Heart left ventricle (tissue), 16 donors: Measurements from ENCODE around the gene DNAH17. TPM values are rescaled to one million over a fixed set of nuclear protein-coding genes. Genes with fewer than 3 reads are reported as not detected.
A peak's percentile ranks its signal among the peaks of the same experiment; 100 is the strongest.

Source experiments
- ATAC-seq, 4 donors: fragments of 200-7000 bp; cut with Tn5 transposase; one replicate each; pipeline ENCODE4 v1.9.1; 2020 to 2022; ENCODE audit warnings: moderate library complexity in 4 of 4, mild to moderate bottlenecking in 3 of 4, moderate number of reproducible peaks in 1 of 4
- DNase-seq, 5 donors: peaks; one replicate each; pipeline ENCODE4 v3.0.0-alpha.2; 2020
- H3K27ac ChIP-seq, 12 donors: fragments of 200-600 bp; sonication (generic) in 4 of 12; one replicate each; pipeline versions ENCODE4 v1.5.0 to v1.8.0; 2016 to 2022; ENCODE audit warnings: mild to moderate bottlenecking in 2 of 12
- H3K27me3 ChIP-seq, 9 donors: fragments of 200-600 bp; sonication (generic) in 2 of 9; one replicate each; pipeline versions ENCODE4 v1.5.1 to v1.8.0; 2016 to 2022; ENCODE audit warnings: mild to moderate bottlenecking in 3 of 9
- H3K36me3 ChIP-seq, 9 donors: fragments of 200-600 bp; sonication (generic) in 2 of 9; one replicate each; pipeline versions ENCODE4 v1.5.0 to v1.8.0; 2018 to 2022; ENCODE audit warnings: mild to moderate bottlenecking in 2 of 9
- H3K4me1 ChIP-seq, 12 donors: fragments of 200-600 bp; sonication (generic) in 4 of 12; one replicate each; pipeline versions ENCODE4 v1.5.0 to v1.8.0; 2016 to 2022; ENCODE audit warnings: mild to moderate bottlenecking in 3 of 12
- H3K4me3 ChIP-seq, 12 donors: fragments of 200-600 bp; sonication (generic) in 4 of 12; one replicate each; pipeline versions ENCODE4 v1.5.0 to v1.8.0; 2017 to 2022; ENCODE audit warnings: mild to moderate bottlenecking in 9 of 12, moderate library complexity in 4 of 12
- H3K9me3 ChIP-seq, 12 donors: fragments of 200-600 bp; sonication (generic) in 4 of 12; one replicate each; pipeline versions ENCODE4 v1.5.0 to v1.8.0; 2016 to 2022; ENCODE audit warnings: mild to moderate bottlenecking in 1 of 12
- CTCF ChIP-seq, 12 donors: fragments of 200-600 bp; sonication (generic) in 4 of 12; IDR thresholded peaks; one replicate each; pipeline versions ENCODE4 v1.5.0 to v1.8.0; 2018 to 2022; ENCODE audit warnings: antibody characterized with exemption in 12 of 12, mild to moderate bottlenecking in 5 of 12
- POLR2A ChIP-seq, 2 donors: fragments of 450-650 bp; IDR thresholded peaks; one replicate each; pipeline ENCODE4 v1.6.1; 2017; ENCODE audit warnings: antibody characterized with exemption in 2 of 2, mild to moderate bottlenecking in 2 of 2, moderate library complexity in 2 of 2
- WGBS, 4 donors: extraction: QIAGEN DNeasy Blood & Tissue Kit in 2 of 4; methylation state at CpG; one replicate each; pipeline versions ENCODE4 v1.1.5 to v1.1.7; 2013 to 2018; 5-methylcytosine and 5-hydroxymethylcytosine counted together
- intact Hi-C, 10 donors: fragments of 100-400 bp; cut with DNase I; formaldehyde crosslinking; loops; one replicate each; pipeline versions ENCODE4 v1.11.1 to v1.14.2; 2022
- polyA plus RNA-seq, 2 donors: library from polyadenylated mRNA; stranded (reverse); fragments of 200-250 nt; gene quantifications; one replicate each; pipeline ENCODE4 v1.2.3, GENCODE V29; 2013
- total RNA-seq, 9 donors: library from RNA; depleted of rRNA in 2 of 9; stranded (reverse); fragments of >200 nt in 2 of 9; fragmentation: NEBNext Ultra II Directional in 3 of 9; extraction: Animal tissue kit (Norgen Biotek cat#: 25700) in 3 of 9; gene quantifications; one replicate each; pipeline versions ENCODE4 v1.1.0 to v1.2.4, GENCODE V29; 2016 to 2023
- donor health status: ischemic (EF 13 %, LVEDD 7.1; RV severe dilation, severe dysfunction).
- donor health status: healthy with polysubstance abuse.
- donor health status: DM: no; HTN: yes; CAD: no.
- donor health status: DM: no; HTN: no; CAD: no.
- donor health status: ischemic (EF 25% LVEDD 6.9; RV normal size, moderate dysfunction).
- donor health status: ischemic (EF 25% LVEDD 5.7; RV mildly dilated, moderate dysfunction).
- donor health status: healthy.
- donor health status: DM: yes; HTN: yes; CAD: no.
- donor health status: ischemic (EF 35%, LVEDD 5.7; RV mildly dilated, moderate dysfunction).
- donor health status: nonischemic (EF 11% LVEDD 7.7; RV severe dilation, severe dysfunction).
- donor health status: DM: yes; HTN: yes; CAD: no.
- donor health status: PGD.
- donor health status: ischemic (EF 29% LVEDD 5.4; RV normal size, mild dysfunction).
- donor health status: nonischemic (EF 23%, LVEDD 6.1; RV moderate dilation, normal function).

The DNAH17 gene
- total and polyA plus RNA-seq, 11 donors: 0.02 to 0.63 (median 0.17) TPM; not detected in 4

GRCh38 chr17:78459696-78460095 is 117.5 kb downstream of the DNAH17 start:
- H3K4me3 ChIP-seq: no peak overlapping the region
- H3K27me3 ChIP-seq: no peaks in the 10 kb centered on the region
- H3K9me3 ChIP-seq: no peaks in the 10 kb centered on the region
- ATAC-seq (no peak), DNase-seq (peak in 1 of 5 donors; percentile 41)
- 91 to 96% (median 94%) methylated on average over 14 to 21 of the region's 21 CpGs for WGBS, 4 donors
- intact Hi-C loops: no loop called here
- TF ChIP-seq CTCF (IDR thresholded peaks at IDR 0.05) (no peak), POLR2A (IDR thresholded peaks at IDR 0.05) (no peak)
- H3K36me3 ChIP-seq: no peaks in the 10 kb centered on the region
- no peak overlapping the region for H3K27ac ChIP-seq
- H3K4me1 ChIP-seq: no peaks in the 10 kb centered on the region

- Histone ChIP-seq H3K27ac (no peak overlapping the region), H3K36me3 (no peaks in the 10 kb centered on the region), H3K9me3 (no peaks in the 10 kb centered on the region), H3K27me3 (no peaks in the 10 kb centered on the region), H3K4me1 (no peaks in the 10 kb centered on the region), H3K4me3 (no peak overlapping the region)
- WGBS, 4 donors: 93 to 97% (median 94%) methylated on average over 29 to 37 of the region's 37 CpGs
- DNase-seq: no peak
- TF ChIP-seq CTCF (IDR thresholded peaks at IDR 0.05) (no peak), POLR2A (IDR thresholded peaks at IDR 0.05) (no peak)
- intact Hi-C loops: no loop called here
- ATAC-seq: no peak
Measured at GRCh38 chr17:78458736-78459335, 118.4 kb downstream of the DNAH17 start.

- 60 to 84% (median 82%) methylated on average over 7 to 10 of the region's 10 CpGs for WGBS, 4 donors
- H3K4me1 ChIP-seq: no peaks in the 10 kb centered on the region
- ATAC-seq (no peak), DNase-seq (no peak)
- H3K36me3 ChIP-seq: no peaks in the 10 kb centered on the region
- intact Hi-C loops: no loop called here
- no peaks in the 10 kb centered on the region for H3K27me3 ChIP-seq
- TF ChIP-seq CTCF (IDR thresholded peaks at IDR 0.05) (no peak), POLR2A (IDR thresholded peaks at IDR 0.05) (no peak)
- no peaks in the 10 kb centered on the region for H3K9me3 ChIP-seq
- H3K4me3 ChIP-seq: no peak overlapping the region
- no peak overlapping the region for H3K27ac ChIP-seq
Measured at GRCh38 chr17:78458091-78458490, 119.1 kb downstream of the DNAH17 start.

- 93 to 96% (median 95%) methylated on average over 13 to 20 of the region's 20 CpGs for WGBS, 4 donors
- DNase-seq: no peak
- Histone ChIP-seq H3K36me3 (no peaks in the 10 kb centered on the region), H3K27ac (no peak overlapping the region), H3K9me3 (no peaks in the 10 kb centered on the region), H3K27me3 (no peaks in the 10 kb centered on the region), H3K4me3 (no peak overlapping the region), H3K4me1 (no peaks in the 10 kb centered on the region)
- no peak for ATAC-seq
- intact Hi-C loops: no loop called here
- TF ChIP-seq CTCF (IDR thresholded peaks at IDR 0.05) (no peak), POLR2A (IDR thresholded peaks at IDR 0.05) (no peak)
Measured at GRCh38 chr17:78454346-78454745, 122.8 kb downstream of the DNAH17 start.
